HCT116 (cell line): ENCODE measurements around the gene PCP2. TPM values are rescaled to one million over a fixed set of nuclear protein-coding genes. Genes with fewer than 3 reads are reported as not detected.

Source experiments
- ATAC-seq: fragments of 200-7000 bp; cut with Tn5 transposase; 2 replicates; pipeline ENCODE4 v1.9.1; 2020; ENCODE audit warnings: mild to moderate bottlenecking, moderate library complexity
- BruUV-seq: library from RNA; stranded (reverse); fragments of 400-500 nt; replicated peaks from 2 replicates; lab custom pipeline; 2021; lab: Mats Ljungman, UMichigan
- CTCF ChIA-PET: fragments of 300-600 bp; sonication (Branson Sonifier 250); formaldehyde crosslinking; loops from one replicate; lab custom pipeline; 2021; ENCODE audit warnings: antibody characterized with exemption; lab: Charles Lee
- POLR2A ChIA-PET: fragments of 300-600, 350-600 bp; sonication (Branson Sonifier 250); formaldehyde crosslinking; loops from one replicate; lab custom pipeline; 2021; ENCODE audit warnings: antibody characterized with exemption; lab: Charles Lee
- RAD21 ChIA-PET, 2 experiments: fragments of 300-600 bp; sonication (Branson Sonifier 250); formaldehyde crosslinking; loops; one replicate each; lab custom pipeline; 2023; ENCODE audit warnings: low total read pairs in 2 of 2; ENCODE audit not compliant: uncharacterized antibody in 2 of 2, unreplicated experiment in 2 of 2, low non-redundant PET in 1 of 2; lab: Charles Lee
- DNase-seq: peaks from one replicate; pipeline ENCODE4 v3.0.0-alpha.2; 2010; ENCODE audit warnings: low read depth, low spot score
- H2AFZ ChIP-seq: fragments of 200-600 bp; shearing (Covaris generic), sonication (generic); 2 replicates; pipeline ENCODE4 v1.6.1; 2017; ENCODE audit warnings: low read depth, mixed run types, mixed read lengths, antibody characterized with exemption, low read length; ENCODE audit not compliant: poor library complexity, severe bottlenecking
- H3K27ac ChIP-seq: 2 replicates; pipeline ENCODE4 v1.5.1; 2012; ENCODE audit warnings: low read depth, low read length
- H3K27me3 ChIP-seq: fragments of 200-600 bp; sonication (generic); 2 replicates; pipeline ENCODE4 v1.6.1; 2016; ENCODE audit warnings: mixed run types, low read length, mixed read lengths; ENCODE audit not compliant: insufficient read depth
- H3K36me3 ChIP-seq, 2 experiments: fragments of 200-500 bp in 1 of 2; fragments of 200-600 bp in 1 of 2; sonication (Bioruptor generic) in 1 of 2; sonication (generic) in 1 of 2; 2 replicates each; pipeline versions ENCODE4 v1.5.1 to v1.6.1; 2014 to 2016; ENCODE audit warnings: low read length in 2 of 2, inconsistent platforms in 1 of 2, mixed read lengths in 1 of 2, mixed run types in 1 of 2; ENCODE audit not compliant: insufficient read depth in 2 of 2, control insufficient read depth in 1 of 2
- H3K4me1 ChIP-seq, 2 experiments: fragments of 200-600 bp in 1 of 2; sonication (generic) in 1 of 2; 2 replicates each; pipeline versions ENCODE4 v1.5.1 to v1.6.1; 2012 to 2017; ENCODE audit warnings: low read length in 2 of 2, inconsistent platforms in 1 of 2, mild to moderate bottlenecking in 1 of 2, mixed read lengths in 1 of 2, mixed run types in 1 of 2, moderate library complexity in 1 of 2; ENCODE audit not compliant: insufficient read depth in 2 of 2, control insufficient read depth in 1 of 2
- H3K4me2 ChIP-seq: fragments of 200-600 bp; sonication (generic); 2 replicates; pipeline ENCODE4 v1.6.1; 2017; ENCODE audit warnings: mixed run types, low read length, mixed read lengths
- H3K4me3 ChIP-seq, 2 experiments: fragments of 200-600 bp in 1 of 2; sonication (generic) in 1 of 2; replicated peaks in 1 of 2; 2 replicates each; pipeline ENCODE4 v1.5.1; 2011 to 2016; ENCODE audit warnings: low read length in 2 of 2, control low read depth in 1 of 2, low read depth in 1 of 2, mild to moderate bottlenecking in 1 of 2, mixed read lengths in 1 of 2, mixed run types in 1 of 2
- H3K79me2 ChIP-seq: fragments of 200-600 bp; sonication (generic); 2 replicates; pipeline ENCODE4 v1.6.1; 2017; ENCODE audit warnings: mild to moderate bottlenecking, mixed run types, low read length, moderate library complexity, mixed read lengths; ENCODE audit not compliant: insufficient read depth
- H3K9ac ChIP-seq: fragments of 200-600 bp; sonication (generic); 2 replicates; pipeline ENCODE4 v1.6.1; 2016; ENCODE audit warnings: low read length, mixed read lengths
- H3K9me2 ChIP-seq: fragments of 200-600 bp; sonication (generic), shearing (Covaris generic); 2 replicates; pipeline ENCODE4 v1.6.1; 2017; ENCODE audit warnings: mixed run types, mild to moderate bottlenecking, moderate library complexity; ENCODE audit not compliant: insufficient read depth
- H3K9me3 ChIP-seq, 2 experiments: fragments of 200-500 bp in 1 of 2; fragments of 200-600 bp in 1 of 2; sonication (Bioruptor generic) in 1 of 2; sonication (generic) in 1 of 2; 2 replicates each; pipeline ENCODE4 v1.6.1; 2014 to 2017; ENCODE audit warnings: low read length in 2 of 2, mixed read lengths in 2 of 2, inconsistent platforms in 1 of 2, low read depth in 1 of 2, mild to moderate bottlenecking in 1 of 2, mixed run types in 1 of 2, moderate library complexity in 1 of 2; ENCODE audit not compliant: control insufficient read depth in 1 of 2, insufficient read depth in 1 of 2
- H4K20me1 ChIP-seq: fragments of 200-600 bp; sonication (generic), shearing (Covaris generic); 2 replicates; pipeline ENCODE4 v1.6.1; 2017; ENCODE audit warnings: mixed run types, mild to moderate bottlenecking, moderate library complexity; ENCODE audit not compliant: insufficient read depth
- CBX3 ChIP-seq: IDR thresholded peaks from 2 replicates; pipeline ENCODE4 v1.6.1; 2012; ENCODE audit warnings: low read depth
- CEBPB ChIP-seq: IDR thresholded peaks from 2 replicates; pipeline ENCODE4 v1.6.1; 2012; ENCODE audit warnings: low read depth
- EGR1 ChIP-seq: IDR thresholded peaks from 2 replicates; pipeline ENCODE4 v1.6.1; 2012; ENCODE audit warnings: low read depth
- ELF1 ChIP-seq: IDR thresholded peaks from 2 replicates; pipeline ENCODE4 v1.6.1; 2012; ENCODE audit warnings: low read depth, borderline replicate concordance
- EZH2 ChIP-seq: fragments of 200-600 bp; sonication (generic); IDR thresholded peaks from 2 replicates; pipeline ENCODE4 v1.6.1; 2017; ENCODE audit warnings: antibody characterized with exemption, mixed run types
- EZH2phosphoT487 ChIP-seq: fragments of 200-600 bp; IDR thresholded peaks from 2 replicates; pipeline ENCODE4 v1.6.1; 2018; ENCODE audit warnings: antibody characterized with exemption, borderline replicate concordance
- FOSL1 ChIP-seq: IDR thresholded peaks from 2 replicates; pipeline ENCODE4 v1.6.1; 2012; ENCODE audit warnings: low read depth
- JUND ChIP-seq: IDR thresholded peaks from 2 replicates; pipeline ENCODE4 v1.6.1; 2012
- SIN3A ChIP-seq: IDR thresholded peaks from 2 replicates; pipeline ENCODE4 v1.6.1; 2012; ENCODE audit warnings: low read depth
- SP1 ChIP-seq: IDR thresholded peaks from 2 replicates; pipeline ENCODE4 v1.6.1; 2012; ENCODE audit warnings: low read depth
- SRF ChIP-seq: IDR thresholded peaks from 2 replicates; pipeline ENCODE4 v1.6.1; 2012; ENCODE audit warnings: low read depth
- TCF7L2 ChIP-seq: IDR thresholded peaks from 2 replicates; pipeline ENCODE4 v1.7.0; 2011; ENCODE audit warnings: borderline replicate concordance, inconsistent platforms; ENCODE audit not compliant: insufficient read depth, insufficient read length; ENCODE audit errors: extremely low read depth
- ZNF274 ChIP-seq: fragments of 200-500 bp; sonication (Bioruptor generic); IDR thresholded peaks from 2 replicates; pipeline ENCODE4 v1.6.1; 2014; ENCODE audit warnings: mild to moderate bottlenecking, low read depth, low read length, inconsistent platforms
- intact Hi-C: fragments of 100-400 bp; cut with micrococcal nuclease; formaldehyde crosslinking; loops from 2 replicates; pipeline ENCODE4 v1.10.0; 2022
- total RNA-seq: library from RNA; stranded (reverse); gene quantifications from one replicate; pipeline ENCODE4 v1.2.1, GENCODE V29; 2021; ENCODE audit not compliant: unreplicated experiment
- TF ChIP-seq, protein P1 (sequence below): IDR thresholded peaks from 2 replicates; pipeline ENCODE4 v1.6.1; 2012
- TF ChIP-seq, protein P2 (sequence below): IDR thresholded peaks from 2 replicates; pipeline ENCODE4 v1.6.1; 2012; ENCODE audit warnings: low read depth
- TF ChIP-seq, protein P3 (sequence below): IDR thresholded peaks from 2 replicates; pipeline ENCODE4 v1.6.1; 2011; ENCODE audit warnings: mild to moderate bottlenecking, low read length, moderate library complexity; ENCODE audit not compliant: insufficient replicate concordance; ENCODE audit errors: extremely low read depth

The PCP2 gene
- total RNA-seq, 1 experiment from 2014 or later, result 0.32 TPM

DNA sequence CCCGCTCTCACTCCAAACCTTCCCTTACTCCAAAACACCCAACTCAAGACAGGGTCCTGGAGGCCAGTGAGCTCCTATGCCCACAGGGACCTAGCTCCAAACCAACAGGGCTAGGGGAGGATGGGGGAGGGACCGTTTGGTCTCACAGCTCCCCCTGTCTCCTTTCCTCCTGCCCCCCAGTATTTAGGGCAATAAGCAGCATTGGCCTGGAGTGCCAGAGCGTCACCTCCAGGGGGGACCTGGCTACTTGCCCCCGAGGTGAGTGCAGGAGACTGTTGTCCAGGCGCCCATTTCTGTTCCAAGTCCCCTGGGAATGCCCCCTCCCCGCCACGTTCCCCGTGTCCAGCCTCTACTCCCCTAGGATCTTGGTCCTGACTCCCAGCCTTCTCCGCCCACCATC lies 36.1 kb upstream of the PCP2 start:
- peaks cover 0 to 3% of the 10 kb centered on the region in 2 experiments; a peak in 1 of 4 replicates for H3K9me3 ChIP-seq
- H3K4me1 ChIP-seq, result peaks cover 3 to 10% of the 10 kb centered on the region in 2 experiments; a peak in 3 of 4 replicates
- CTCF ChIA-PET, result interaction anchor here (2.3 kb wide), 1 partner anchor 11 kb away, joined by 12 read pairs; the partner anchor contains the start of gene TRAPPC5
- no peaks in the 10 kb centered on the region for H3K36me3 ChIP-seq
- no peak overlapping the region for H2AFZ ChIP-seq
- no peaks in the 10 kb centered on the region for H4K20me1 ChIP-seq
- no peaks in the 10 kb centered on the region for H3K79me2 ChIP-seq
- RAD21 ChIA-PET, result no interaction called here
- BruUV-seq, result no TSS peak
- no peaks in the 10 kb centered on the region for H3K9me2 ChIP-seq
- H3K27ac ChIP-seq, result no peak overlapping the region
- no peak for ATAC-seq
- no peak overlapping the region for H3K4me3 ChIP-seq
- POLR2A ChIA-PET, result no interaction called here
- DNase-seq, result no peak
- no peak overlapping the region for H3K4me2 ChIP-seq
- H3K9ac ChIP-seq, result no peak overlapping the region
- intact Hi-C loops, result no loop called here
- TF ChIP-seq SRF, result no peak
- TF ChIP-seq CEBPB, result no peak
- no peak for TF ChIP-seq ELF1
- no peak for TF ChIP-seq SP1
- TF ChIP-seq EZH2, result no peak
- H3K27me3 ChIP-seq, result no peaks in the 10 kb centered on the region

DNA sequence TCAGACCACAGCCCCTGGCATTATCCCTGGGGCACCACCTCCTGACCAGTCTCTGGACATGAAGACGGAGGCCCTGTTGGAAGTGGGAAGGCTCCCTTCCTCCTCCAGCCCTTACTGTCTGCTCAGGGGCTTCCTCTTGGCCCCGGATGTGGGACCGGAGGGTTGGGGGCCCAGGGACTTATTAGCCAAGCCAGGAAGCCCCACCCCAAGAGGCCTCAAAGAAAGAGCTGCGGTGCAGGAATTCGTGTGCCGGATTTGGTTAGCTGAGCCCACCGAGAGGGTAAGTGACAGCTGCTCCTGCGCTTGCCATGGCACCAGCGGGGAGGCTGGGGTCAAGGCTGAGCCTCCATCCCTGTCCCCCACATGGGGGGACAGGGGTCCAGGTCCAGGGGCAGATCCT lies 35.3 kb upstream of the PCP2 start, which contains the start of gene RETN:
TSS of gene RETN (plus strand) at position 208 of the 400 bp plus-strand sequence. CDS start 278 bp downstream, outside the sequence.
- ChIA-PET RAD21 (no interaction called here), CTCF (interaction anchor here (0.7 to 2.3 kb wide), 2 partner anchors 12 to 16 kb away, joined by 3 to 12 read pairs; partner anchors contain the start of gene TRAPPC5), POLR2A (no interaction called here)
- H3K9ac ChIP-seq, result no peak within 1 kb of the TSS
- H3K79me2 ChIP-seq, result no peaks in the 10 kb centered on the region
- H3K4me1 ChIP-seq, result peaks cover 0 to 2% of the 10 kb centered on the region in 2 experiments; a peak in 2 of 4 replicates
- no peaks in the 10 kb centered on the region for H4K20me1 ChIP-seq
- no TSS peak for BruUV-seq
- H3K4me3 ChIP-seq, result no peak within 1 kb of the TSS
- H3K4me2 ChIP-seq, result no peak within 1 kb of the TSS
- H2AFZ ChIP-seq, result no peak within 1 kb of the TSS
- no peaks in the 10 kb centered on the region for H3K36me3 ChIP-seq
- H3K27ac ChIP-seq, result no peak within 1 kb of the TSS
- H3K9me3 ChIP-seq, result peaks cover 0 to 3% of the 10 kb centered on the region in 2 experiments; a peak in 1 of 4 replicates
- H3K9me2 ChIP-seq, result no peaks in the 10 kb centered on the region
- no peak for ATAC-seq
- DNase-seq, result no peak
- intact Hi-C loops, result no loop called here
- H3K27me3 ChIP-seq, result no peaks in the 10 kb centered on the region
- TF ChIP-seq, protein P1, sequence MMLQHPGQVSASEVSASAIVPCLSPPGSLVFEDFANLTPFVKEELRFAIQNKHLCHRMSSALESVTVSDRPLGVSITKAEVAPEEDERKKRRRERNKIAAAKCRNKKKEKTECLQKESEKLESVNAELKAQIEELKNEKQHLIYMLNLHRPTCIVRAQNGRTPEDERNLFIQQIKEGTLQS, result no peak
- TF ChIP-seq, protein P2, sequence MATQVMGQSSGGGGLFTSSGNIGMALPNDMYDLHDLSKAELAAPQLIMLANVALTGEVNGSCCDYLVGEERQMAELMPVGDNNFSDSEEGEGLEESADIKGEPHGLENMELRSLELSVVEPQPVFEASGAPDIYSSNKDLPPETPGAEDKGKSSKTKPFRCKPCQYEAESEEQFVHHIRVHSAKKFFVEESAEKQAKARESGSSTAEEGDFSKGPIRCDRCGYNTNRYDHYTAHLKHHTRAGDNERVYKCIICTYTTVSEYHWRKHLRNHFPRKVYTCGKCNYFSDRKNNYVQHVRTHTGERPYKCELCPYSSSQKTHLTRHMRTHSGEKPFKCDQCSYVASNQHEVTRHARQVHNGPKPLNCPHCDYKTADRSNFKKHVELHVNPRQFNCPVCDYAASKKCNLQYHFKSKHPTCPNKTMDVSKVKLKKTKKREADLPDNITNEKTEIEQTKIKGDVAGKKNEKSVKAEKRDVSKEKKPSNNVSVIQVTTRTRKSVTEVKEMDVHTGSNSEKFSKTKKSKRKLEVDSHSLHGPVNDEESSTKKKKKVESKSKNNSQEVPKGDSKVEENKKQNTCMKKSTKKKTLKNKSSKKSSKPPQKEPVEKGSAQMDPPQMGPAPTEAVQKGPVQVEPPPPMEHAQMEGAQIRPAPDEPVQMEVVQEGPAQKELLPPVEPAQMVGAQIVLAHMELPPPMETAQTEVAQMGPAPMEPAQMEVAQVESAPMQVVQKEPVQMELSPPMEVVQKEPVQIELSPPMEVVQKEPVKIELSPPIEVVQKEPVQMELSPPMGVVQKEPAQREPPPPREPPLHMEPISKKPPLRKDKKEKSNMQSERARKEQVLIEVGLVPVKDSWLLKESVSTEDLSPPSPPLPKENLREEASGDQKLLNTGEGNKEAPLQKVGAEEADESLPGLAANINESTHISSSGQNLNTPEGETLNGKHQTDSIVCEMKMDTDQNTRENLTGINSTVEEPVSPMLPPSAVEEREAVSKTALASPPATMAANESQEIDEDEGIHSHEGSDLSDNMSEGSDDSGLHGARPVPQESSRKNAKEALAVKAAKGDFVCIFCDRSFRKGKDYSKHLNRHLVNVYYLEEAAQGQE, result no peak
- no peak for TF ChIP-seq SRF
- no peak for TF ChIP-seq SIN3A
- TF ChIP-seq TCF7L2, result no peak
- TF ChIP-seq EZH2, result no peak
- no peak for TF ChIP-seq ZNF274
- no peak for TF ChIP-seq EZH2phosphoT487
- TF ChIP-seq ELF1, result no peak
- no peak for TF ChIP-seq CEBPB
- TF ChIP-seq JUND, result no peak
- TF ChIP-seq CBX3, result no peak
- no peak for TF ChIP-seq FOSL1
- TF ChIP-seq, protein P3, sequence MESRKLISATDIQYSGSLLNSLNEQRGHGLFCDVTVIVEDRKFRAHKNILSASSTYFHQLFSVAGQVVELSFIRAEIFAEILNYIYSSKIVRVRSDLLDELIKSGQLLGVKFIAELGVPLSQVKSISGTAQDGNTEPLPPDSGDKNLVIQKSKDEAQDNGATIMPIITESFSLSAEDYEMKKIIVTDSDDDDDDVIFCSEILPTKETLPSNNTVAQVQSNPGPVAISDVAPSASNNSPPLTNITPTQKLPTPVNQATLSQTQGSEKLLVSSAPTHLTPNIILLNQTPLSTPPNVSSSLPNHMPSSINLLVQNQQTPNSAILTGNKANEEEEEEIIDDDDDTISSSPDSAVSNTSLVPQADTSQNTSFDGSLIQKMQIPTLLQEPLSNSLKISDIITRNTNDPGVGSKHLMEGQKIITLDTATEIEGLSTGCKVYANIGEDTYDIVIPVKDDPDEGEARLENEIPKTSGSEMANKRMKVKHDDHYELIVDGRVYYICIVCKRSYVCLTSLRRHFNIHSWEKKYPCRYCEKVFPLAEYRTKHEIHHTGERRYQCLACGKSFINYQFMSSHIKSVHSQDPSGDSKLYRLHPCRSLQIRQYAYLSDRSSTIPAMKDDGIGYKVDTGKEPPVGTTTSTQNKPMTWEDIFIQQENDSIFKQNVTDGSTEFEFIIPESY, result no peak
- no peak for TF ChIP-seq EGR1
